DMS 273 (cell line): ENCODE measurements around the gene PSMA7.

Source experiments
- DNase-seq: peaks from one replicate; lab custom pipeline; 2025; ENCODE audit not compliant: unreplicated experiment; lab: John Stamatoyannopoulos, UW

Gene PSMA7

GRCh38 chr20:62137478-62138203, 5.6 kb downstream of the PSMA7 start:
- no peak for DNase-seq

- DNase-seq = no peak
Measured at GRCh38 chr20:62137092-62137384, 6.2 kb downstream of the PSMA7 start.

- peak; percentile 85 for DNase-seq
Measured at GRCh38 chr20:62136283-62137091, 6.7 kb downstream of the PSMA7 start.

GRCh38 chr20:62135573-62136266, 7.5 kb downstream of the PSMA7 start:
- no peak for DNase-seq

- DNase-seq = no peak
Measured at GRCh38 chr20:62134735-62135231, 8.4 kb downstream of the PSMA7 start.

GRCh38 chr20:62133864-62134263, 9.3 kb downstream of the PSMA7 start:
- no peak for DNase-seq

- no peak for DNase-seq
Measured at GRCh38 chr20:62133051-62133845, 9.9 kb downstream of the PSMA7 start.

GRCh38 chr20:62132421-62132820, 10.8 kb downstream of the PSMA7 start:
- no peak for DNase-seq

- DNase-seq = no peak
Measured at GRCh38 chr20:62131560-62132320, 11.5 kb downstream of the PSMA7 start.

GRCh38 chr20:62129731-62130531, 13.3 kb downstream of the PSMA7 start:
- DNase-seq = no peak

- DNase-seq = no peak
Measured at GRCh38 chr20:62128502-62128901, 14.7 kb downstream of the PSMA7 start.

- DNase-seq = no peak
Measured at GRCh38 chr20:62127799-62128198, 15.4 kb downstream of the PSMA7 start.

- DNase-seq = no peak
Measured at GRCh38 chr20:62126141-62126540, 17.1 kb downstream of the PSMA7 start.

GRCh38 chr20:62123450-62124118, 19.6 kb downstream of the PSMA7 start:
- DNase-seq = peak; percentile 52

GRCh38 chr20:62122654-62123449, 20.3 kb downstream of the PSMA7 start:
- peak; percentile 89 for DNase-seq

GRCh38 chr20:62121776-62122653, 21.2 kb downstream of the PSMA7 start, which contains the start of gene LSM14B:
Gene LSM14B, plus strand, starts transcription at chr20:62122475. Its CDS starts 192 bp downstream, at chr20:62122667.
- peak; percentile 99 for DNase-seq
